Upper lobe of left lung (tissue), 4 donors: ENCODE data around the gene OSBPL9.

Source experiments
- POLR2A ChIP-seq, 4 donors: fragments of 450-650 bp; IDR thresholded peaks; one replicate each; pipeline ENCODE4 v1.5.1; 2016 to 2017; ENCODE audit warnings: antibody characterized with exemption in 4 of 4, mild to moderate bottlenecking in 2 of 4
- TF ChIP-seq, protein P1 (sequence below), 6 experiments: fragments of 450-650 bp in 4 of 6; fragments of 200-600 bp in 2 of 6; sonication (generic) in 2 of 6; IDR thresholded peaks; one replicate each; pipeline ENCODE4 v1.5.1; 2016 to 2019; ENCODE audit warnings: antibody characterized with exemption in 6 of 6

GRCh38 chr1:51570063-51570710, 46.7 kb upstream of the OSBPL9 start:
- TF ChIP-seq, protein P1, sequence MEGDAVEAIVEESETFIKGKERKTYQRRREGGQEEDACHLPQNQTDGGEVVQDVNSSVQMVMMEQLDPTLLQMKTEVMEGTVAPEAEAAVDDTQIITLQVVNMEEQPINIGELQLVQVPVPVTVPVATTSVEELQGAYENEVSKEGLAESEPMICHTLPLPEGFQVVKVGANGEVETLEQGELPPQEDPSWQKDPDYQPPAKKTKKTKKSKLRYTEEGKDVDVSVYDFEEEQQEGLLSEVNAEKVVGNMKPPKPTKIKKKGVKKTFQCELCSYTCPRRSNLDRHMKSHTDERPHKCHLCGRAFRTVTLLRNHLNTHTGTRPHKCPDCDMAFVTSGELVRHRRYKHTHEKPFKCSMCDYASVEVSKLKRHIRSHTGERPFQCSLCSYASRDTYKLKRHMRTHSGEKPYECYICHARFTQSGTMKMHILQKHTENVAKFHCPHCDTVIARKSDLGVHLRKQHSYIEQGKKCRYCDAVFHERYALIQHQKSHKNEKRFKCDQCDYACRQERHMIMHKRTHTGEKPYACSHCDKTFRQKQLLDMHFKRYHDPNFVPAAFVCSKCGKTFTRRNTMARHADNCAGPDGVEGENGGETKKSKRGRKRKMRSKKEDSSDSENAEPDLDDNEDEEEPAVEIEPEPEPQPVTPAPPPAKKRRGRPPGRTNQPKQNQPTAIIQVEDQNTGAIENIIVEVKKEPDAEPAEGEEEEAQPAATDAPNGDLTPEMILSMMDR (IDR thresholded peaks at IDR 0.05), result no peak
- no peak for TF ChIP-seq POLR2A (IDR thresholded peaks at IDR 0.05)
